ENCODE data around the gene IGSF22.

GRCh38 chr11:18765554-18765953 is 39.6 kb upstream of the IGSF22 start:
- no peak for TF ChIP-seq CTCF (IDR thresholded peaks at IDR 0.05; ENCODE audit: poor library complexity, severe bottlenecking)
- no peak for TF ChIP-seq RAD21 (conservative IDR thresholded peaks at IDR 0.05)
- no peak for TF ChIP-seq EZH2 (IDR thresholded peaks at IDR 0.05; ENCODE audit: borderline replicate concordance, insufficient read depth, low read length, poor library complexity, severe bottlenecking)
- TF ChIP-seq POLR2AphosphoS5 (IDR thresholded peaks at IDR 0.05), result no peak
- no peak for TF ChIP-seq REST (IDR thresholded peaks at IDR 0.05; ENCODE audit: borderline replicate concordance)
- no peak for TF ChIP-seq TAF1 (IDR thresholded peaks at IDR 0.05; ENCODE audit: low read depth)
- TF ChIP-seq EP300 (conservative IDR thresholded peaks at IDR 0.05; ENCODE audit: poor library complexity, severe bottlenecking), result no peak
- no peak for TF ChIP-seq MXI1 (conservative IDR thresholded peaks at IDR 0.05; ENCODE audit: poor library complexity, severe bottlenecking)
- TF ChIP-seq SMC3 (conservative IDR thresholded peaks at IDR 0.05; ENCODE audit: poor library complexity), result no peak
